GM23338 (cell line): Measurements from ENCODE around the gene WNT9A. TPM values are rescaled to one million over a fixed set of nuclear protein-coding genes. Genes with fewer than 3 reads are reported as not detected.

Experiments used
- ATAC-seq: fragments of 200-7000 bp; cut with Tn5 transposase; 3 replicates; pipeline ENCODE4 v1.9.1; 2020
- DNase-seq: peaks from one replicate; pipeline ENCODE4 v3.0.0-alpha.2; 2015; ENCODE audit warnings: low spot score
- H2AFZ ChIP-seq: fragments of 200-600 bp; sonication (generic); 2 replicates; pipeline ENCODE4 v1.8.0; 2016; ENCODE audit warnings: antibody characterized with exemption, mild to moderate bottlenecking, moderate library complexity
- H3F3A ChIP-seq: fragments of 200-600 bp; sonication (generic); replicated peaks from 2 replicates; pipeline ENCODE4 v1.8.0; 2017; ENCODE audit warnings: antibody characterized with exemption, mixed run types, low read depth
- H3K27ac ChIP-seq: fragments of 200-600 bp; sonication (generic); 2 replicates; pipeline ENCODE4 v1.6.1; 2016; ENCODE audit warnings: low read depth
- H3K27me3 ChIP-seq: fragments of 200-600 bp; sonication (generic); 2 replicates; pipeline ENCODE4 v1.8.0; 2016; ENCODE audit warnings: mild to moderate bottlenecking, mixed run types, moderate library complexity; ENCODE audit not compliant: insufficient read depth
- H3K36me3 ChIP-seq: fragments of 200-600 bp; sonication (generic); 2 replicates; pipeline ENCODE4 v1.8.0; 2016; ENCODE audit warnings: mild to moderate bottlenecking; ENCODE audit not compliant: insufficient read depth
- H3K4me1 ChIP-seq: fragments of 200-600 bp; sonication (generic); 2 replicates; pipeline ENCODE4 v1.8.0; 2016; ENCODE audit warnings: mild to moderate bottlenecking, moderate library complexity; ENCODE audit not compliant: insufficient read depth
- H3K4me2 ChIP-seq: fragments of 200-600 bp; sonication (generic); 2 replicates; pipeline ENCODE4 v1.7.1; 2017; ENCODE audit warnings: mixed run types
- H3K4me3 ChIP-seq: fragments of 200-600 bp; sonication (generic); 2 replicates; pipeline ENCODE4 v1.6.1; 2016; ENCODE audit warnings: mixed run types
- H3K79me2 ChIP-seq: fragments of 200-600 bp; sonication (generic); replicated peaks from 2 replicates; pipeline ENCODE4 v1.8.0; 2017; ENCODE audit warnings: mild to moderate bottlenecking; ENCODE audit not compliant: insufficient read depth
- H3K9me2 ChIP-seq: fragments of 200-600 bp; sonication (generic); 2 replicates; pipeline ENCODE4 v1.8.0; 2017; ENCODE audit not compliant: insufficient read depth
- H4K20me1 ChIP-seq: fragments of 200-600 bp; sonication (generic); replicated peaks from 2 replicates; pipeline ENCODE4 v1.8.0; 2017; ENCODE audit warnings: mild to moderate bottlenecking; ENCODE audit not compliant: insufficient read depth
- H3K27ac Mint-ChIP-seq: 2 replicates; pipeline ENCODE4 v1.8.0; 2020; ENCODE audit warnings: inconsistent platforms, mild to moderate bottlenecking, moderate library complexity, mixed read lengths
- H3K27me3 Mint-ChIP-seq: 3 replicates; pipeline ENCODE4 v1.8.0; 2022; ENCODE audit warnings: low read depth, mild to moderate bottlenecking, moderate library complexity, mixed read lengths, inconsistent platforms; ENCODE audit not compliant: insufficient read depth, poor library complexity
- H3K36me3 Mint-ChIP-seq: 3 replicates; pipeline ENCODE4 v1.8.0; 2021; ENCODE audit warnings: low read depth, mild to moderate bottlenecking, inconsistent platforms, moderate library complexity, mixed read lengths
- H3K4me1 Mint-ChIP-seq: 3 replicates; pipeline ENCODE4 v1.8.0; 2020; ENCODE audit warnings: mild to moderate bottlenecking, inconsistent platforms, mixed read lengths
- H3K4me3 Mint-ChIP-seq: 3 replicates; pipeline ENCODE4 v1.8.0; 2021; ENCODE audit warnings: moderate library complexity, mild to moderate bottlenecking, inconsistent platforms, mixed read lengths
- H3K9me3 Mint-ChIP-seq: 3 replicates; pipeline ENCODE4 v1.8.0; 2020; ENCODE audit warnings: moderate library complexity, mild to moderate bottlenecking, inconsistent platforms, mixed read lengths
- CREB1 ChIP-seq: fragments of 250-450 bp; sonication (Bioruptor Pico); IDR thresholded peaks from 2 replicates; pipeline ENCODE4 v1.5.0; 2020; ENCODE audit warnings: low read depth, mild to moderate bottlenecking, moderate library complexity
- CTCF ChIP-seq, 2 experiments: fragments of 200-600 bp in 1 of 2; sonication (generic) in 1 of 2; conservative IDR thresholded peaks; 2 replicates each; pipeline versions ENCODE4 v1.5.1 to v1.6.1; 2016 to 2017; ENCODE audit warnings: antibody characterized with exemption in 2 of 2, low read depth in 2 of 2, mild to moderate bottlenecking in 2 of 2, moderate library complexity in 1 of 2
- ETS1 ChIP-seq: IDR thresholded peaks from 2 replicates; pipeline ENCODE4 v1.6.1; 2016; ENCODE audit warnings: antibody characterized with exemption
- EZH2 ChIP-seq: fragments of 200-600 bp; sonication (generic); IDR thresholded peaks from one replicate; pipeline ENCODE4 v1.8.0; 2017; ENCODE audit warnings: antibody characterized with exemption, mild to moderate bottlenecking, low read depth; ENCODE audit not compliant: unreplicated experiment
- EZH2phosphoT487 ChIP-seq: fragments of 200-600 bp; sonication (generic); IDR thresholded peaks from one replicate; pipeline ENCODE4 v1.8.1; 2018; ENCODE audit warnings: antibody characterized with exemption; ENCODE audit not compliant: unreplicated experiment
- JUNB ChIP-seq: IDR thresholded peaks from one replicate; pipeline ENCODE4 v1.6.1; 2016; ENCODE audit warnings: antibody characterized with exemption; ENCODE audit not compliant: unreplicated experiment
- NANOG ChIP-seq: IDR thresholded peaks from 2 replicates; pipeline ENCODE4 v1.6.1; 2016; ENCODE audit warnings: antibody characterized with exemption, borderline replicate concordance
- POLR2AphosphoS5 ChIP-seq: IDR thresholded peaks from 2 replicates; pipeline ENCODE4 v1.6.1; 2016; ENCODE audit warnings: antibody characterized with exemption, low read depth
- STAT1 ChIP-seq: IDR thresholded peaks from one replicate; pipeline ENCODE4 v1.6.1; 2016; ENCODE audit warnings: antibody characterized with exemption; ENCODE audit not compliant: unreplicated experiment
- ZNF114 ChIP-seq: fragments of 250-450 bp; sonication (Bioruptor Pico); IDR thresholded peaks from 2 replicates; pipeline ENCODE4 v1.5.0; 2020; ENCODE audit warnings: mild to moderate bottlenecking, moderate library complexity
- ZNF331 ChIP-seq: fragments of 250-450 bp; sonication (Bioruptor Pico); IDR thresholded peaks from 2 replicates; pipeline ENCODE4 v1.5.0; 2020; ENCODE audit warnings: low read depth, mild to moderate bottlenecking, moderate library complexity
- ZNF462 ChIP-seq: fragments of 250-450 bp; sonication (Bioruptor Pico); IDR thresholded peaks from 2 replicates; pipeline ENCODE4 v1.5.0; 2020; ENCODE audit warnings: mild to moderate bottlenecking, moderate library complexity
- polyA plus RNA-seq: library from polyadenylated mRNA; unstranded; fragments of >200 nt; fragmentation: Nextera tagmentation; extraction: Ambion mirVana; gene quantifications from 2 replicates; pipeline ENCODE4 v1.2.1, GENCODE V29; 2016
- total RNA-seq: library from RNA; depleted of rRNA; stranded (reverse); fragments of >200 nt; shearing (Covaris generic); gene quantifications from 2 replicates; pipeline ENCODE4 v1.2.3, GENCODE V29; 2014

The WNT9A gene
- total and polyA plus RNA-seq, 2 experiments from 2014 or later, result 0.06 to 2.0 TPM

- TF ChIP-seq ZNF462 (CRISPR knock-in tag) (no peak), POLR2AphosphoS5 (no peak), CTCF (conservative IDR thresholded peaks at IDR 0.05; ENCODE audit: low read depth in 2 of 2) (no peak), NANOG (no peak), ZNF114 (CRISPR knock-in tag) (no peak), ETS1 (no peak)
Observed at GRCh38 chr1:227918736-227919135, 29.0 kb downstream of the WNT9A start (continued).

GRCh38 chr1:227918083-227918700, 29.5 kb downstream of the WNT9A start:
- Histone ChIP-seq H4K20me1 (no peaks in the 10 kb centered on the region), H3K27ac (no peak overlapping the region), H3K4me1 (peaks cover 12% of the 10 kb centered on the region), H3K79me2 (no peaks in the 10 kb centered on the region), H3K4me3 (no peak overlapping the region), H2AFZ (no peak overlapping the region), H3K9me2 (no peaks in the 10 kb centered on the region), H3K27me3 (no peaks in the 10 kb centered on the region), H3K36me3 (no peaks in the 10 kb centered on the region), H3K4me2 (no peak overlapping the region), H3F3A (no peaks in the 10 kb centered on the region)
- Mint-ChIP-seq H3K4me3 (no peak overlapping the region), H3K4me1 (peaks cover 29% of the 10 kb centered on the region), H3K36me3 (no peaks in the 10 kb centered on the region), H3K27me3 (peaks cover 8% of the 10 kb centered on the region), H3K9me3 (no peaks in the 10 kb centered on the region), H3K27ac (no peak overlapping the region)
- DNase-seq (no peak), ATAC-seq (no peak)
- TF ChIP-seq EZH2 (no peak), STAT1 (no peak), CREB1 (no peak), ZNF114 (CRISPR knock-in tag) (no peak), JUNB (no peak), ZNF331 (no peak), POLR2AphosphoS5 (no peak), EZH2phosphoT487 (no peak)
